ENCODE measurements around the gene CHDH. TPM values are rescaled to one million over a fixed set of nuclear protein-coding genes. Genes with fewer than 3 reads are reported as not detected.

The CHDH gene
- total RNA-seq, 1 donor from 2014 or later, result 12.7 TPM

DNA sequence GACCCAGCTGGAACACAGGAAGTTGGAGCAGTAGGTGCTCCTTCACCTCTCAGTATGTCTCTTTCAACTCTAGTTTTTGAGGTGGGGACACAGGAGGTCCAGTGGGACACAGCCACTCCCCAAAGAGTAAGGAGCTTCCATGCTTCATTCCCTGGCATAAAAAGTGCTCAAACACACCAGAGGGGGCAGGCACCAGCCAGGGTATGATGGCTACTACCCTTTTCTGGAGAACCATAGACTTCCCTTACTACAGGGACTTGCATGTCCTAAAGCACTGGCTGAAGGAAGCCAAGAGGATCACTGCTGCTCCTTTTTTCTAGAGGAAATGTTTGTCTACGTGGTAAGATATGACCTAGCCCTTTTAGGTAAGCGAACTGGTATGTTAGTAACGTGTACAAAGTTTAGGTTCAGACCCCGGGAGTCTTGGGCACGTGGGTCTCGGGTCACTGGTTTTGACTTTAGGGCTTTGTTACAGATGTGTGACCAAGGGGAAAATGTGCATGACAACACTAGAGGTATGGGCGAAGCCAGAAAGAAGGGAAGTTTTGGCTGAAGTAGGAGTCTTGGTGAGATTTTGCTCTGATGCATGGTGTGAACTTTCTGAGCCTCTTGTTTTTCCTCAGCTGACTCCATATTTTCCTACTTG is 12.0 kb upstream of the CHDH start:
- no peak for DNase-seq

DNA sequence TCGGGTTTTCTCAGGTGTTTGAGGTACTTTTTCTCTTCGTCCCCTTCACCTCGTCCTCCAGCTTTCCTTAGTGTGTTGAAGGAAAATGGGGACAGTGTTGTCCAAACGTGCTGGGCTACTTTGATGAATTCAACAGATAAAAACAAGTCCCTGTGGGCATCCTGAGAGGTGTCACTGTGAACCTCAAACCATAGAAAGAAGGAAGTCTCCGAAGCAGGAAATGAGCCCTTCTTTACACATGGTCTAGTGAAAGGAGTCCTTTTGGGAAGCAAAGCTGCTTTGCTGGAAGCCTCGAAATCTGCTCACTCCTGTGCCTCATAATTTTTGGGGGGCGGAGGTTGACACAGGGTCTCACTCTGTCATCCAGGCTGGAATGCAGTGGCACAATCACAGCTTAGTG is 10.7 kb upstream of the CHDH start:
- no peak for DNase-seq
- intact Hi-C loops (cut with micrococcal nuclease), result no loop called here
- no peak for ATAC-seq

More for the DNA sequence above, 12.0 kb upstream of the CHDH start:
- intact Hi-C loops (cut with micrococcal nuclease), result no loop called here
- ATAC-seq, result no peak

DNA sequence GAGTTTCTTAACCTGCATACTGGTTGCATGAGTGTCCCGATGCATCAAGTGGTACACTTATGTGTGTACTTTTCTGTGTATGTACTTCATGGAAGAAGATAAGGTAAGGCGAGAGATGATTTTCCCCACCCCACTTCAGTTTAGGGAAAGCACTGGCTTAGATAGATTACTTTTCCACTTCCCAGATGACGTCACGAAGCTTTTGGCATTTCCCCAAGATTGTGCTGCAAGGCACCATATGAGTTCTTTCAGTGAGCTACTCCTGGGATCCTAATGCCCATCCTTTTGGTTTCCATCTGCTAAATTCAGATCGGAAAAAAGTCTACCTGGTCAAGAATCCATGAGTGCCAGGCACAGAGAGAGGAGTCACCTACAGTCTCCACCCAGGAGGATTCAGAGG is 4.7 kb upstream of the CHDH start:
- intact Hi-C loops (cut with micrococcal nuclease), result no loop called here

DNA sequence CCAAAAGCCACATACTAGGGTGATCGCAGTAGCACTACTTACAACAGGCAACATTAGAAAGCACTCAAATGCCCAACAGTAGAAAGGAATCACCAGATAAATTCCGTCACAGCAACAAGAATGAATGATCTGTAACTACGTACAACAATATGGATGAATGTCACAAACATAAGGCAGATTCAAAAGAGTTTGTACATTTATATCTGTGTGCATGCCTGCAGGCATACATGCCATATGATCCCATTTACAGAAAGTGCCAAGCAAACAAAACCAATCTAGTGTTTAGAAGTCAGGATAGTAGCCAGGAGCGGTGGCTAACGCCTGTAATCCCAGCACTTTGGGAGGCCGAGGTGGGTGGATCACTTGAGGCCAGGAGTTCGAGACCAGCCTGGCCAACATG is 3.7 kb upstream of the CHDH start:
- intact Hi-C loops (cut with micrococcal nuclease), result no loop called here
- ATAC-seq (no peak), DNase-seq (no peak)

More for the DNA sequence above, 4.7 kb upstream of the CHDH start:
- DNase-seq, result no peak
- ATAC-seq, result no peak

- ATAC-seq (no peak), DNase-seq (no peak)
- intact Hi-C loops (cut with micrococcal nuclease), result no loop called here
Measured at GRCh38 chr3:53846851-53847155, 584 bp upstream of the CHDH start.

- no peak for DNase-seq
- intact Hi-C loops (cut with micrococcal nuclease), result no loop called here
- ATAC-seq, result no peak
Measured at GRCh38 chr3:53845881-53846133, 412 bp downstream of the CHDH start.

DNA sequence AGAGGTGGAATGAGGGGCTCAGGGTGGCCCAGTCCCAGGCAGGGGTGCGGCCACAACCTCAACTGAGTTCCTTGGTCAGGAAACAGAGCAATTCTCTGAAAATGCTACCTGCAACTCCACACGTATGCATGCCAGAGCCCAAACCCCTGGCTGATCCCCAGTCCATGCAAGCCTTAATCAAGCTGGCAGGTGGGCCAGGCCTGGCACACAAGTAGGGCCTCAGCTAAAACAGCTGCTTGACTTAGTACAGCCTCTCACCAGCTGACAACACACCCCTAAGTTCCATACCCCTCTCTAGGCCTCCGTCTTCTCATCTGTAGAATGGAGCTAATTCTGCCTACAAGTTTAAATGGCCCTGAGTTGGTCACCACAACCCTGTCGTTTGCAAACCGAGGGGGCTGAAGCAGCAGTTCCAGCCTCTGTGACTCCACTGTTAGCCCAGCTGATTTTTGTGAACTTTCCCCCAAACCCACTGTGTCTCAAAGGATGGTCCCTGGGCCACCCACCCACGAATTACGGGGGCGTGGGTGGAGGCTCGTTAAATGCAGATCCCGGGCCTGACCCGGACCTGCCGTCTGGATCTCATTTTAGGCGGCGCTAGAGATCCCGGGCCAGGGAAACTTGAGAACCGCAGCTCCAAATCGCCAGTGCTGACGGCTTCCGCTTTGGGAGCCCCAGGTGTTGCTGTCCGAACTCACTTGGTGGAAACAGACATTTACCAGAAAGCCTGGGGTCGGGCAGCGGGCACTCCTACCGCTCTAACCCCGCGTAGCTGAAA is 927 bp downstream of the CHDH start:
- ATAC-seq (peak; percentile 71), DNase-seq (peak; percentile 76)
- intact Hi-C loops (cut with micrococcal nuclease), result no loop called here

DNA sequence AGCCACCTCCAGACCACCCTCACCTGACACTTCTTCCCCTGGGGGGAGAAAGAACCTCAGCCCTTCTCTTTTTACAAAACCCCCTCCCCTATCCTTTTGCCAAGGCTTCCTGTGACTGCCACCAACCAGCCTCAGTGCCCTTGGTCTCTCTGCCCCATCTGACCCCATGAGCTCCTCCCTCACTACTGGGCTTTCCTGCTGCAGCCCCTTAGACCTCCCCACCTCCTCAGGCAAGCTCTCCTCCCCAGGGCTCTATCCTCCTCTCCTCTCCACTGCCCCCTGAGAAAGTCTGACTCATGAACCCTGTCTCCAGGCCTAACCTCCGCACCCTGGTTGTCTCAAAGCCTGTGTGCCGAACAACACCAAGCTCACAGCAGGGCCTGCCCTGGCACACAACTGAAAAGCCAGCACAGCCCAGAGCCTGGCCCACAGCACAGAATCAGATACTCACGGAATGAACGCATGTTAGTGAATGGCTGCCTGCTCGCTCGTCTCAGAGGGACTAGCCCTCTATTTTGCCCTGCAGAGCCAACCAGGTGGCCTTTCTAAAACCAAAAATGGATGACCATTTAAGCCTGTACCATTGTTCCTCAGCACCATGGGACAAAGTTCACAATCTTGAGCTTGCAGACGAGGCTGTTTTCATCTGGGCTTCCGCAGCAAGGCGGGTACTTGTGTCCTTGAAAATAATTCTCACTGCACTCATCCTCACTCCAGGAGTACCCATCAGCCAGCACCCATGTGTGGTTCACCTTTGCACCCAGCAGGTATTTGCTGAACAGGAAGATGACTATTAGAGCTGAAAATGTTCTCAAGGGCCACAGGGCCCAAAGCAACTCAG is 1.7 kb downstream of the CHDH start:
- no peak for DNase-seq
- no peak for ATAC-seq
- intact Hi-C loops (cut with micrococcal nuclease), result no loop called here

GRCh38 chr3:53843195-53844177 is 2.7 kb downstream of the CHDH start:
- intact Hi-C loops (cut with micrococcal nuclease), result no loop called here
- ATAC-seq, result no peak
- DNase-seq, result no peak

GRCh38 chr3:53842436-53843194 is 3.6 kb downstream of the CHDH start:
- DNase-seq (peak; percentile 60), ATAC-seq (peak; percentile 34)
- intact Hi-C loops (cut with micrococcal nuclease), result no loop called here

DNA sequence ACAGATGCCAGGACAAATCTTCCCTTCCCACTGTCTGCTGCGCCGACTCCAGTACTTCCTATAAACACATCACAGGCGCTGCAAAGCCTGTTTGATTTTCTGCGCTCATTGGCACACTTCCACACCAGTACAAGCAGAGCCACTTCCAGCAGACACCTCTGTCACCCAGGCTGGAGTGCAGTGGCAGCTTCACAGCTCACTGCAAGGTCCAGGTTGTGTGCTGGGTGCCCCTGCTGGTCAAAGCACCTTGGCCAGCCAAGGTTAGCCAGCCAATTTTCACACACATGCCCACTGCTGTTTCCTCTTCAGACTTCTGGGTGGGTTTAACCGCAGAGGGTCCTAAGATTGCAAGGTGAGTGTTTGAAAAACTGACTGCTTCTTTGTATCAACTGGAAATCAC is 4.9 kb downstream of the CHDH start:
- DNase-seq (no peak), ATAC-seq (no peak)
- intact Hi-C loops (cut with micrococcal nuclease), result no loop called here

DNA sequence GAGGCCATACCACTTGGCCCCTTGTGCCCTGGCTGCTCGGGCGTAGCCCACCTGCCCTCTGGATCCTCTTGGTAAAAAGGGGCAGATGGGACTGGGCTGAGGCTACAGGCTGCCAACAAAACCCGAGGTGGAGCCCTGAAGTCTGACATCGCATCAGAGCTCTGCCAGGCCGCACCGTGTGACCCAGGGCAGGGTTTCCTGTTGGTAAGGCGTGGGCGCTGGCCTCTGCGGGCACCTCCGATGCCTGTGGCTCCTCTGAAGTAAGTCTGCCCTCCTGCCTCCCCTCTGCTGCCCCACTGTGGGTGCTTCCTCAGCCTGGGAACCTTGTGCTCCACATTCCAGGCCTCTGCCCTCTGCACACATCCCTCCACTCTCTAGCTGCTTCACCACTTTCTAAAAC is 8.9 kb downstream of the CHDH start:
- no peak for ATAC-seq
- DNase-seq, result no peak
- intact Hi-C loops (cut with micrococcal nuclease), result no loop called here

GRCh38 chr3:53836084-53836872 is 9.9 kb downstream of the CHDH start:
- intact Hi-C loops (cut with micrococcal nuclease), result no loop called here
- no peak for ATAC-seq
- DNase-seq, result no peak

DNA sequence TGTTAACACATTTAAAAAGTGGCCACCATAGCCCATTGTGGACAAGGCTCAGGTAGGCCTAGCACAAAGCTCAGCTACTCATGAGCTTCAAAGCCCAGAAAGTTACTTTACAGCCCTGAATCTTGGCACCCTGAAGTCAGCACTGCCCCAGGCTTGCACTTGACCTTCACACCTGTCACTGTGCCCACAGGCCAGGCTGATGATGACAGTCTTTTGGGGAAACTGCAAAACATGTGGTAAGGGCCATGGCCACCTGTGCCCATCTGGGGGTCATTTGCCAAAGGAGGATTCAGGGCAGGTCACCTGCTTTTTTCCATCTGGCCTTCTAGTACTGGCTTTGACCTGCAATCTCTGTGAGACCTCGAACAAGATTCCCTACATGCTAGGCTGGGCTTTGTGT is 11.0 kb downstream of the CHDH start:
- DNase-seq (no peak), ATAC-seq (no peak)
- intact Hi-C loops (cut with micrococcal nuclease), result no loop called here

- DNase-seq (no peak), ATAC-seq (no peak)
- intact Hi-C loops (cut with micrococcal nuclease), result no loop called here
Measured at GRCh38 chr3:53834429-53835095, 11.7 kb downstream of the CHDH start.

- intact Hi-C loops (cut with micrococcal nuclease), result no loop called here
- DNase-seq, result no peak
Measured at GRCh38 chr3:53833700-53834099, 12.5 kb downstream of the CHDH start.

GRCh38 chr3:53833053-53833645 is 13.1 kb downstream of the CHDH start:
- ATAC-seq, result no peak
- DNase-seq, result no peak
- intact Hi-C loops (cut with micrococcal nuclease), result no loop called here

More at GRCh38 chr3:53833700-53834099, 12.5 kb downstream of the CHDH start:
- ATAC-seq, result no peak
